ENCODE measurements around the gene TBC1D7.

Gene TBC1D7

GRCh38 chr6:13362412-13362811 lies 34.1 kb upstream of the TBC1D7 start:
- TF ChIP-seq ZNF394 (tag by site-specific recombination; IDR thresholded peaks at IDR 0.05; ENCODE audit: borderline replicate concordance) (no peak), PRDM10 (tag by site-specific recombination; IDR thresholded peaks at IDR 0.05) (no peak), ZNF560 (tag by site-specific recombination; IDR thresholded peaks at IDR 0.05; ENCODE audit: borderline replicate concordance) (no peak), GFI1B (tag by site-specific recombination; IDR thresholded peaks at IDR 0.05) (no peak), ZNF148 (tag by site-specific recombination; IDR thresholded peaks at IDR 0.05; ENCODE audit: borderline replicate concordance) (no peak), ZBTB11 (tag by site-specific recombination; conservative IDR thresholded peaks at IDR 0.05; ENCODE audit: low read depth) (no peak), ZSCAN18 (tag by site-specific recombination; IDR thresholded peaks at IDR 0.05) (no peak), ZNF266 (tag by site-specific recombination; IDR thresholded peaks at IDR 0.05; ENCODE audit: low read depth) (no peak), ZNF341 (tag by site-specific recombination; IDR thresholded peaks at IDR 0.05; ENCODE audit: low read depth) (no peak), PRDM2 (tag by site-specific recombination; IDR thresholded peaks at IDR 0.05; ENCODE audit: borderline replicate concordance) (no peak)
- H3K4me1 ChIP-seq (ENCODE audit: control insufficient read depth, insufficient read depth, low read length), result peaks cover 3% of the 10 kb centered on the region; the same call in 1 of the 2 replicates
- H3K9me3 ChIP-seq (ENCODE audit: control insufficient read depth, insufficient read depth, low read depth, low read length), result no peaks in the 10 kb centered on the region
- no peak overlapping the region for H3K4me3 ChIP-seq (ENCODE audit: low read depth, low read length)
- no peak overlapping the region for H3K27ac ChIP-seq (ENCODE audit: extremely low read depth, low read depth, low read length)
- ChIA-PET POLR2A (no interaction called here), CTCF (interaction anchor here (0.5 to 1.5 kb wide), 2 partner anchors 24 to 1042 kb away, joined by 3 to 5 read pairs; no protein-coding TSS in a partner anchor)
- H3K36me3 ChIP-seq (ENCODE audit: control insufficient read depth in 2 of 2, insufficient read depth in 1 of 2, low read length in 2 of 2), result peaks cover 0 to 8% of the 10 kb centered on the region in 2 experiments; a peak in 2 of 3 replicates

Measured in HEK293 (cell line).